IMR-90 (cell line): ENCODE measurements around the gene C1QTNF5.

Experiments
- BHLHE40 ChIP-seq: fragments of 150-350 bp; IDR thresholded peaks from 2 replicates; pipeline ENCODE4 v1.6.1; 2016; ENCODE audit warnings: mild to moderate bottlenecking, low read depth, low read length
- CEBPB ChIP-seq: IDR thresholded peaks from 2 replicates; pipeline ENCODE4 v1.6.1; 2012; ENCODE audit warnings: low read depth, low read length, improper control_type of control experiment
- CHD1 ChIP-seq: IDR thresholded peaks from 2 replicates; pipeline ENCODE4 v1.6.1; 2012; ENCODE audit warnings: low read depth, low read length, improper control_type of control experiment
- CTCF ChIP-seq: conservative IDR thresholded peaks from 2 replicates; pipeline ENCODE4 v1.5.1; 2012; ENCODE audit warnings: mild to moderate bottlenecking, low read depth, low read length, improper control_type of control experiment
- ELK1 ChIP-seq: fragments of 150-350 bp; IDR thresholded peaks from 2 replicates; pipeline ENCODE4 v1.6.1; 2016; ENCODE audit warnings: low read depth, mild to moderate bottlenecking, low read length, moderate library complexity, borderline replicate concordance
- FOS ChIP-seq: fragments of 150-350 bp; IDR thresholded peaks from 2 replicates; pipeline ENCODE4 v1.6.1; 2016; ENCODE audit warnings: low read depth, low read length
- MAFK ChIP-seq: IDR thresholded peaks from 2 replicates; pipeline ENCODE4 v1.6.1; 2012; ENCODE audit warnings: low read depth, low read length, improper control_type of control experiment
- MAZ ChIP-seq: IDR thresholded peaks from 2 replicates; pipeline ENCODE4 v1.6.1; 2012; ENCODE audit warnings: low read depth, mild to moderate bottlenecking, low read length, improper control_type of control experiment, moderate library complexity, borderline replicate concordance
- MXI1 ChIP-seq: IDR thresholded peaks from 2 replicates; pipeline ENCODE4 v1.6.1; 2012; ENCODE audit warnings: low read depth, mild to moderate bottlenecking, low read length, moderate library complexity, borderline replicate concordance
- POLR2A ChIP-seq: IDR thresholded peaks from 2 replicates; pipeline ENCODE4 v1.6.1; 2012; ENCODE audit warnings: mild to moderate bottlenecking, low read depth, low read length
- RAD21 ChIP-seq: IDR thresholded peaks from 2 replicates; pipeline ENCODE4 v1.6.1; 2012; ENCODE audit warnings: low read length, improper control_type of control experiment
- RCOR1 ChIP-seq: IDR thresholded peaks from 2 replicates; pipeline ENCODE4 v1.6.1; 2012; ENCODE audit warnings: mild to moderate bottlenecking, low read length, improper control_type of control experiment; ENCODE audit not compliant: insufficient replicate concordance
- SMC3 ChIP-seq: fragments of 150-350 bp; IDR thresholded peaks from 2 replicates; pipeline ENCODE4 v1.6.1; 2016; ENCODE audit warnings: low read depth, mild to moderate bottlenecking, antibody characterized with exemption, low read length, moderate library complexity
- USF2 ChIP-seq: fragments of 150-350 bp; IDR thresholded peaks from 2 replicates; pipeline ENCODE4 v1.6.1; 2017; ENCODE audit warnings: mild to moderate bottlenecking, antibody characterized with exemption, low read length, low read depth

GRCh38 chr11:119373059-119373920 lies 32.6 kb upstream of the C1QTNF5 start:
- TF ChIP-seq SMC3: no peak
- no peak for TF ChIP-seq CTCF
- TF ChIP-seq MXI1: no peak
- TF ChIP-seq FOS: no peak
- TF ChIP-seq POLR2A: no peak
- no peak for TF ChIP-seq MAZ
- TF ChIP-seq RCOR1: no peak
- no peak for TF ChIP-seq BHLHE40
- TF ChIP-seq USF2: no peak
- no peak for TF ChIP-seq RAD21
- TF ChIP-seq ELK1: no peak
- no peak for TF ChIP-seq CEBPB
- TF ChIP-seq CHD1: no peak
- TF ChIP-seq MAFK: no peak
